Stimulated activated CD4-positive, alpha-beta T cell treated with anti-CD3 and anti-CD28 coated beads, Interleukin-1b, Interleukin-23, amount 100 ng/mL, for 1 hour (primary cell): ENCODE results near the gene ACSS3.
"Not testable (repeated sequence)": the region's sequence is repeated elsewhere in the genome, so short reads cannot be mapped to it uniquely, and the experiment has no call there.

ENCODE experiments used
- DNase-seq, 2 donors: peaks; one replicate each; pipeline ENCODE4 v3.0.0-alpha.2; 2020; ENCODE audit warnings: low read depth in 2 of 2

Gene ACSS3, protein sequence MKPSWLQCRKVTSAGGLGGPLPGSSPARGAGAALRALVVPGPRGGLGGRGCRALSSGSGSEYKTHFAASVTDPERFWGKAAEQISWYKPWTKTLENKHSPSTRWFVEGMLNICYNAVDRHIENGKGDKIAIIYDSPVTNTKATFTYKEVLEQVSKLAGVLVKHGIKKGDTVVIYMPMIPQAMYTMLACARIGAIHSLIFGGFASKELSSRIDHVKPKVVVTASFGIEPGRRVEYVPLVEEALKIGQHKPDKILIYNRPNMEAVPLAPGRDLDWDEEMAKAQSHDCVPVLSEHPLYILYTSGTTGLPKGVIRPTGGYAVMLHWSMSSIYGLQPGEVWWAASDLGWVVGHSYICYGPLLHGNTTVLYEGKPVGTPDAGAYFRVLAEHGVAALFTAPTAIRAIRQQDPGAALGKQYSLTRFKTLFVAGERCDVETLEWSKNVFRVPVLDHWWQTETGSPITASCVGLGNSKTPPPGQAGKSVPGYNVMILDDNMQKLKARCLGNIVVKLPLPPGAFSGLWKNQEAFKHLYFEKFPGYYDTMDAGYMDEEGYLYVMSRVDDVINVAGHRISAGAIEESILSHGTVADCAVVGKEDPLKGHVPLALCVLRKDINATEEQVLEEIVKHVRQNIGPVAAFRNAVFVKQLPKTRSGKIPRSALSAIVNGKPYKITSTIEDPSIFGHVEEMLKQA

DNA sequence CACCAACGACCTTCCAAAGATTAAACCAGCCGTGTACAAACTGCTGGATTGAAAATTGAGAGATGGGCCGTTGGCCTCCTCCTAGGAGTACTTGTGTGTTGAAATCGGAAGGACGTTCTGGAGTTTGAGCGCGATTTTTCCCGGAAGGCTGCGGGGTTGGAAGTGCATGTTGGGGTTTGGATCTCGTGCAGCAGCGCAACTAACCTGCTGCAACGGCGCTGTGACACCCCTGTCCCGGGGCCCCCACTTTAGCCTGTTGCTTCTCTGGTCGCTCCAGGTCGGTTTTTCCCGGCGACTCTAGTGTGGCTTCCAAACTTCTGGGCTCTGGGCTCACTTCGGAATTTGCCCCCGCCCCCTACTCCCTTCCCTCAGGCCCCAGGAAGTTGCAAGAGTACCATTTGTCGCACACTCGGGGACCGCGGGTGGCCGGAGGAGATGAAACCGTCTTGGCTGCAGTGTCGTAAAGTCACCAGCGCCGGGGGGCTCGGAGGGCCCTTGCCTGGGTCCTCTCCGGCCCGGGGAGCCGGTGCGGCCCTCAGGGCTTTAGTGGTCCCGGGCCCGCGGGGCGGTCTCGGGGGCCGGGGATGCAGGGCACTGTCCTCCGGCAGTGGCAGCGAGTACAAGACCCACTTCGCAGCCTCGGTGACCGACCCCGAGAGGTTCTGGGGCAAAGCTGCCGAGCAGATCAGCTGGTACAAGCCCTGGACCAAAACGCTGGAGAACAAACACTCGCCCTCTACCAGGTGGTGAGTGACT, at the start of gene ACSS3:
ACSS3 (plus strand) TSS at position 394 of the 756 bp plus-strand sequence; CDS start at position 436, 42 bp downstream.
- no peak for DNase-seq

- no peak for DNase-seq
Measured at GRCh38 chr12:81034926-81035325, 43.0 kb upstream of the ACSS3 start.

- no peak for DNase-seq
Measured at GRCh38 chr12:81039231-81039630, 38.6 kb upstream of the ACSS3 start.

GRCh38 chr12:81043979-81044740, 33.7 kb upstream of the ACSS3 start:
- no peak for DNase-seq

- not testable (repeated sequence) for DNase-seq
Measured at GRCh38 chr12:81064971-81065370, 12.9 kb upstream of the ACSS3 start.

GRCh38 chr12:81070846-81071245, 7.0 kb upstream of the ACSS3 start:
- no peak for DNase-seq

- DNase-seq: no peak
Measured at GRCh38 chr12:81075539-81075938, 2.3 kb upstream of the ACSS3 start.

- DNase-seq: no peak
Measured at GRCh38 chr12:81077329-81077685, 572 bp upstream of the ACSS3 start.

GRCh38 chr12:81078469-81079196, 754 bp downstream of the ACSS3 start:
- DNase-seq: no peak

DNA sequence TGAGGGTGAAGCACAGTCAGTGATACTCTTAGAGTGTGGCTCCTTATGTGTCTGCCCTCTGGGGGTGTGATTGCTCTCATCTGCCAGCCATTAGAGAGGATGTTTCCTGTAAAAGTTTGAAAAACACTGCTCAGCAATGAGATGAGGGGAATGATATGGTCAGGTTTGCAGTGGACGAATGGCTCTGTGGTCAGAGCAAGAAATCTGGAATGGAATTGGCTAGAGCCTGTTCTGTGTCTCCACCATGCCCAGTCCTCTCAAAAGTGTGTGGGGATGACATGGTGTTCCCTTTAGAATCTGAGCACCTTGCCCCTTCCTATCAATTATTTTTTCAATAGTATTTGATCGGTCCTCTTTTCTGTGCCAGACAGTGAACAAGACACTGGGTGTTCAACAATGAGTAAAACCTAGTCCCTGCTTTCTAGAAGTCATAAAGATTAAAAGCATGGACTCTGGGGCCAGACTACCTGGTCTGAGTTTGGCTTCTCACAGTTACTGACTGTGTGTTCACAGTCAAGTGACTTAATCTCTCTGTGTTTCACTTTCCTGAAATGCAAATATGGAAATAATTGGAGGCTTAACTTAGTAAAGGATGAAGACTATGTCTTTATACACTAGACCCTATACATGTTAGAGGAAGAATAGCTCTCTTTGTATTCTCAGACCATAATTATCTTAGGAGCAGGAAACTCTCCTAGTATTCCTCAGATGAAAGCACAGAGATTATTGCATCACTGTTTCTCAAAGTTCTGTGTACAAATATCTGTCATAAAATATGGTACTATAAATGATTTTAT, 1.6 kb downstream of the ACSS3 start:
- no peak for DNase-seq

- no peak for DNase-seq
Measured at GRCh38 chr12:81080431-81080983, 2.6 kb downstream of the ACSS3 start.

GRCh38 chr12:81081726-81082125, 3.8 kb downstream of the ACSS3 start:
- no peak for DNase-seq

DNA sequence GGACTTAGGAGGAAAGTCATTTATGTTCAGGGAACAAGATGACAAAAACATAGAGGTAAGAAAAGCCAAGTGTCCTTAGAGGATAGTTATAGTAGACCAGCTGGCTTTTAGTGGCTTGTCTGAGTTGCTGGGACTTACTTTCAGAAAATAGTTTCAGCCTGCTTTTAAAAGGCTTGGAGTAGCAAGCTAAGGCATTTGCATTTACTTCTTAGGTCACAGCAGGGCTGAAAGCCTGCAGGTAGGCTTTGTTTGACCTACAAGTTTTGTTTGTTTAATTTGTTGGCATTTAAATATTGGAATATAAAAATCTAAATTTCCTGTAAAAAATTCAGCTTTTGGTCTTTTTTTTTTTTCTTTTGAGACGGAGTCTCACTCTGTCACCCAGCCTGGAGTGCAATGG, 5.1 kb downstream of the ACSS3 start:
- no peak for DNase-seq

DNA sequence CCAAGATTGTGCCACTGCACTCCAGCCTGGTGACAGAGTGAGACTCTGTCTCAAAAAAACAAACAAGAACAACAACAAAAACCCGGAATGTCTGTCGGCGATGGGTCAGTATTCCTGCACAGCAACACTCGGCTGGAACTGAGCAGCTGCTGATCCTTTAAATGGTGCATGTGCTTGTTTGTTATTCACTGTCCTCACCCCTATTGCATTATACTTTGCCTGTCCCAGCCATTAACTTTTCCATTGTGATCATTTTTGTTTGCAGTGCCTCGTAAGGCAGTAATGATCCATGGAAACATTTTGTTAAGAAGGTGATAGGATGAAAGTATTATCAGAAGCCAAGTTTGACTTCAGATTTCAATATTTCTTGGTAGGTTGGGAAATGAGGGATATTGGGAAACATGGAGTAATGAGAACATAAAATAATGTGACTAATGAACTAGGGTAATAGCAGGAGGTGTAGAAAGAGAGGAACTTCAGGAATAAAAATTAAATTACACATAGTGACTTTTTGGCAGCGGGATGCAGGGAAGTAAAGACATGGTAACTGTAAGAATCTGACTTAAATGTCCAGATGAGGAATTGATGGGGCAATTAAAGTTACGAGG, 6.1 kb downstream of the ACSS3 start:
- no peak for DNase-seq

GRCh38 chr12:81084811-81085350, 7.0 kb downstream of the ACSS3 start:
- no peak for DNase-seq

- no peak for DNase-seq
Measured at GRCh38 chr12:81085832-81086231, 8.0 kb downstream of the ACSS3 start.

- no peak for DNase-seq
Measured at GRCh38 chr12:81086342-81086741, 8.5 kb downstream of the ACSS3 start.

DNA sequence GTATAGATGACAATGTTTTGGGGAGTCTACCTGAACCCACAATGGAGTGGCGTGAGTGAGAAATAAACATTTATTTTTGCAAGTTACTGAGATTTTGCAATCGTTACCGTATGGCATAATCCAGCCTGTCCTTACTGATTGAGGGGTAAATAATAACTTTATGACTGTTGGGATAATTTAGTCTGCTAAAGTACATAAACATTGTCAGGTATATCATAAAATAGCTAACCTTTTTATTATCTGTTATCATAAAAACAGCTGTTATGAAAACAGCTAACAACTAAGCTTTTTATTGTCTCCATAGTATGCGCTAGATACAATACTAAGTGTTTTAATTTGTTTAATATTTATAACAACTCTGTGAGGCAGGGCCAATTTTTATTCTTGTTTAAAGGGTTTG, 10.3 kb downstream of the ACSS3 start:
- no peak for DNase-seq

- DNase-seq: no peak
Measured at GRCh38 chr12:81089412-81089811, 11.5 kb downstream of the ACSS3 start.
